A549 (cell line): Measurements from ENCODE around the gene TSPAN33. TPM values are rescaled to one million over a fixed set of nuclear protein-coding genes. Genes with fewer than 3 reads are reported as not detected.

ENCODE experiments used
- ATAC-seq, 2 experiments: fragments of 200-7000 bp in 1 of 2; fragments of >200 bp in 1 of 2; cut with Nextera tagmentation in 1 of 2; cut with Tn5 transposase in 1 of 2; 3 replicates each; pipeline versions ENCODE4 v1.8.0 to v1.9.1; 2018 to 2020; ENCODE audit warnings: mild to moderate bottlenecking in 1 of 2, moderate library complexity in 1 of 2
- CTCF ChIA-PET: fragments of 300-600 bp; sonication (Branson Sonifier 250); formaldehyde crosslinking; extraction: SDS; loops from one replicate; lab custom pipeline; 2021; ENCODE audit warnings: antibody characterized with exemption, inconsistent platforms; lab: Yijun Ruan, JAX
- POLR2A ChIA-PET: fragments of 350-600 bp; formaldehyde crosslinking; extraction: SDS; loops from one replicate; lab custom pipeline; 2021; ENCODE audit warnings: antibody characterized with exemption, inconsistent platforms; lab: Yijun Ruan, JAX
- DNase-seq, 2 experiments: peaks; one replicate each; pipeline versions ENCODE4 v3.0.0 to v3.0.0-alpha.2; 2011 to 2016; ENCODE audit warnings: low read depth in 1 of 2, low spot score in 1 of 2
- FAIRE-seq: peaks from 2 replicates; lab custom pipeline; 2011; peaks lifted over from hg19 to GRCh38; lab: Jason Lieb, UNC
- H3K27ac ChIP-seq, 2 experiments: fragments of >200 bp; sonication (Bioruptor Twin); formaldehyde crosslinking; 3 replicates each; pipeline ENCODE4 v1.5.1; 2016 to 2017
- H3K4me1 ChIP-seq: fragments of >200 bp; sonication (Bioruptor Twin); formaldehyde crosslinking; 3 replicates; pipeline ENCODE4 v1.6.1; 2016
- H3K4me2 ChIP-seq: fragments of >200 bp; sonication (Bioruptor Twin); formaldehyde crosslinking; 3 replicates; pipeline ENCODE4 v1.6.1; 2016
- H3K4me3 ChIP-seq: fragments of >200 bp; sonication (Bioruptor Twin); formaldehyde crosslinking; 3 replicates; pipeline ENCODE4 v1.5.1; 2016
- H3K9me3 ChIP-seq: fragments of >200 bp; sonication (Bioruptor Twin); formaldehyde crosslinking; 3 replicates; pipeline ENCODE4 v1.6.1; 2016
- CEBPB ChIP-seq, 2 experiments: fragments of >200 bp in 1 of 2; sonication (Bioruptor Twin) in 1 of 2; formaldehyde crosslinking in 1 of 2; IDR thresholded peaks; 2 replicates each; pipeline ENCODE4 v1.6.1; 2012 to 2016
- CHD4 ChIP-seq: fragments of 200-600 bp; sonication (generic); IDR thresholded peaks from 2 replicates; pipeline ENCODE4 v1.6.1; 2016; ENCODE audit warnings: antibody characterized with exemption, mild to moderate bottlenecking, borderline replicate concordance
- EHF ChIP-seq: fragments of 250-450 bp; sonication (Bioruptor Pico); IDR thresholded peaks from 2 replicates; pipeline ENCODE4 v1.5.0; 2020; ENCODE audit warnings: mild to moderate bottlenecking
- EP300 ChIP-seq, 2 experiments: fragments of >200 bp; sonication (Bioruptor Twin); formaldehyde crosslinking; IDR thresholded peaks; 2 replicates in 1 of 2; 3 replicates in 1 of 2; pipeline ENCODE4 v1.6.1; 2016 to 2017
- HES2 ChIP-seq: fragments of >200 bp; sonication (Bioruptor Twin); formaldehyde crosslinking; IDR thresholded peaks from 2 replicates; pipeline ENCODE4 v1.6.1; 2016
- JUNB ChIP-seq: fragments of >200 bp; sonication (Bioruptor Twin); formaldehyde crosslinking; IDR thresholded peaks from 2 replicates; pipeline ENCODE4 v1.6.1; 2016
- MAZ ChIP-seq: fragments of 150-350 bp; IDR thresholded peaks from 2 replicates; pipeline ENCODE4 v1.6.1; 2014; ENCODE audit warnings: antibody characterized with exemption, low read depth, low read length, borderline replicate concordance
- POLR2AphosphoS2 ChIP-seq: conservative IDR thresholded peaks from 2 replicates; pipeline ENCODE4 v1.6.1; 2012; ENCODE audit warnings: low read length, improper control_type of control experiment, inconsistent platforms
- RAD21 ChIP-seq, 2 experiments: fragments of >200 bp in 1 of 2; sonication (Bioruptor Twin) in 1 of 2; formaldehyde crosslinking in 1 of 2; IDR thresholded peaks in 1 of 2; conservative IDR thresholded peaks in 1 of 2; 2 replicates in 1 of 2; 3 replicates in 1 of 2; pipeline ENCODE4 v1.6.1; 2012 to 2018; ENCODE audit warnings: inconsistent platforms in 1 of 2
- RCOR1 ChIP-seq: fragments of 150-350 bp; IDR thresholded peaks from 2 replicates; pipeline ENCODE4 v1.6.1; 2014; ENCODE audit warnings: antibody characterized with exemption, low read length, low read depth
- RFX5 ChIP-seq: fragments of 450-650 bp; IDR thresholded peaks from 2 replicates; pipeline ENCODE4 v1.7.1; 2014; ENCODE audit warnings: antibody characterized with exemption, mild to moderate bottlenecking, moderate library complexity
- SMC3 ChIP-seq: fragments of >200 bp; sonication (Bioruptor Twin); formaldehyde crosslinking; IDR thresholded peaks from 3 replicates; pipeline ENCODE4 v1.6.1; 2018; ENCODE audit warnings: inconsistent platforms
- WGBS: methylation state at CpG from one replicate; pipeline ENCODE4 v1.1.6; 2017; ENCODE audit errors: missing lambda C conversion rate; 5-methylcytosine and 5-hydroxymethylcytosine counted together
- polyA plus RNA-seq, 4 experiments: library from polyadenylated mRNA; depleted of rRNA in 3 of 4; stranded (reverse); fragments of >200 nt; fragmentation: RNase III in 1 of 4; extraction: RNeasy Plus Mini Kit Qiagen cat#74134 plus additional on column Dnase treatment in 1 of 4; gene quantifications; 2 replicates in 3 of 4; 3 replicates in 1 of 4; pipeline ENCODE4 v1.2.3, GENCODE V29; 2011 to 2017
- TF ChIP-seq, protein P1 (sequence below): fragments of 450-650 bp; IDR thresholded peaks from 2 replicates; pipeline ENCODE4 v1.6.1; 2014; ENCODE audit warnings: antibody characterized with exemption
- TF ChIP-seq, protein P2 (sequence below): IDR thresholded peaks from 2 replicates; pipeline ENCODE4 v1.6.1; 2012
- TF ChIP-seq, protein P3 (sequence below): fragments of 200-600 bp; sonication (generic); IDR thresholded peaks from 2 replicates; pipeline ENCODE4 v1.6.1; 2016; ENCODE audit warnings: antibody characterized with exemption, mild to moderate bottlenecking, moderate library complexity
- TF ChIP-seq, protein P4 (sequence below): fragments of 250-450 bp; sonication (Bioruptor Pico); IDR thresholded peaks from 2 replicates; pipeline ENCODE4 v1.5.0; 2020; ENCODE audit warnings: low read depth, mild to moderate bottlenecking, moderate library complexity
- TF ChIP-seq, protein P5 (sequence below): fragments of >200 bp; sonication (Bioruptor Twin); formaldehyde crosslinking; IDR thresholded peaks from 3 replicates; pipeline ENCODE4 v1.5.1; 2016

Gene TSPAN33
- polyA plus RNA-seq, 2 of the 4 experiments (the other 2 are of a cell fraction) = 5.0 to 9.1 TPM

- POLR2A ChIA-PET = no interaction called here
These were observed 65.9 kb downstream of the TSPAN33 start for GRCh38 chr7:129210256-129210988.

GRCh38 chr7:129210989-129211312 is 66.4 kb downstream of the TSPAN33 start:
- Histone ChIP-seq H3K4me2 (no peak overlapping the region), H3K4me1 (no peaks in the 10 kb centered on the region)
- peak in 1 of 2 experiments; percentile 6; a peak in 2 of 6 replicates for ATAC-seq
- CTCF ChIA-PET = interaction anchor here (0.6 to 8.3 kb wide), 24 partner anchors 8 to 312 kb away, joined by 3 to 88 read pairs (median 4); partner anchors contain the start of gene SMO
- DNase-seq = no peak
- no peak for TF ChIP-seq MAZ
- no peak for TF ChIP-seq RFX5
- TF ChIP-seq EHF (CRISPR knock-in tag) = no peak
- TF ChIP-seq RCOR1 = no peak
- TF ChIP-seq CEBPB (IDR thresholded peaks at IDR 0.05) = no peak
- no peak for TF ChIP-seq JUNB
- TF ChIP-seq, protein P1, sequence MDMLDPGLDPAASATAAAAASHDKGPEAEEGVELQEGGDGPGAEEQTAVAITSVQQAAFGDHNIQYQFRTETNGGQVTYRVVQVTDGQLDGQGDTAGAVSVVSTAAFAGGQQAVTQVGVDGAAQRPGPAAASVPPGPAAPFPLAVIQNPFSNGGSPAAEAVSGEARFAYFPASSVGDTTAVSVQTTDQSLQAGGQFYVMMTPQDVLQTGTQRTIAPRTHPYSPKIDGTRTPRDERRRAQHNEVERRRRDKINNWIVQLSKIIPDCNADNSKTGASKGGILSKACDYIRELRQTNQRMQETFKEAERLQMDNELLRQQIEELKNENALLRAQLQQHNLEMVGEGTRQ = no peak
- no peak for TF ChIP-seq EP300 (IDR thresholded peaks at IDR 0.05)
- TF ChIP-seq, protein P2, sequence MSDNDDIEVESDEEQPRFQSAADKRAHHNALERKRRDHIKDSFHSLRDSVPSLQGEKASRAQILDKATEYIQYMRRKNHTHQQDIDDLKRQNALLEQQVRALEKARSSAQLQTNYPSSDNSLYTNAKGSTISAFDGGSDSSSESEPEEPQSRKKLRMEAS = no peak
- TF ChIP-seq CHD4 = no peak
- TF ChIP-seq HES2 = no peak
- TF ChIP-seq, protein P3, sequence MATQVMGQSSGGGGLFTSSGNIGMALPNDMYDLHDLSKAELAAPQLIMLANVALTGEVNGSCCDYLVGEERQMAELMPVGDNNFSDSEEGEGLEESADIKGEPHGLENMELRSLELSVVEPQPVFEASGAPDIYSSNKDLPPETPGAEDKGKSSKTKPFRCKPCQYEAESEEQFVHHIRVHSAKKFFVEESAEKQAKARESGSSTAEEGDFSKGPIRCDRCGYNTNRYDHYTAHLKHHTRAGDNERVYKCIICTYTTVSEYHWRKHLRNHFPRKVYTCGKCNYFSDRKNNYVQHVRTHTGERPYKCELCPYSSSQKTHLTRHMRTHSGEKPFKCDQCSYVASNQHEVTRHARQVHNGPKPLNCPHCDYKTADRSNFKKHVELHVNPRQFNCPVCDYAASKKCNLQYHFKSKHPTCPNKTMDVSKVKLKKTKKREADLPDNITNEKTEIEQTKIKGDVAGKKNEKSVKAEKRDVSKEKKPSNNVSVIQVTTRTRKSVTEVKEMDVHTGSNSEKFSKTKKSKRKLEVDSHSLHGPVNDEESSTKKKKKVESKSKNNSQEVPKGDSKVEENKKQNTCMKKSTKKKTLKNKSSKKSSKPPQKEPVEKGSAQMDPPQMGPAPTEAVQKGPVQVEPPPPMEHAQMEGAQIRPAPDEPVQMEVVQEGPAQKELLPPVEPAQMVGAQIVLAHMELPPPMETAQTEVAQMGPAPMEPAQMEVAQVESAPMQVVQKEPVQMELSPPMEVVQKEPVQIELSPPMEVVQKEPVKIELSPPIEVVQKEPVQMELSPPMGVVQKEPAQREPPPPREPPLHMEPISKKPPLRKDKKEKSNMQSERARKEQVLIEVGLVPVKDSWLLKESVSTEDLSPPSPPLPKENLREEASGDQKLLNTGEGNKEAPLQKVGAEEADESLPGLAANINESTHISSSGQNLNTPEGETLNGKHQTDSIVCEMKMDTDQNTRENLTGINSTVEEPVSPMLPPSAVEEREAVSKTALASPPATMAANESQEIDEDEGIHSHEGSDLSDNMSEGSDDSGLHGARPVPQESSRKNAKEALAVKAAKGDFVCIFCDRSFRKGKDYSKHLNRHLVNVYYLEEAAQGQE = no peak
- TF ChIP-seq POLR2AphosphoS2 = no peak
- TF ChIP-seq, protein P4, sequence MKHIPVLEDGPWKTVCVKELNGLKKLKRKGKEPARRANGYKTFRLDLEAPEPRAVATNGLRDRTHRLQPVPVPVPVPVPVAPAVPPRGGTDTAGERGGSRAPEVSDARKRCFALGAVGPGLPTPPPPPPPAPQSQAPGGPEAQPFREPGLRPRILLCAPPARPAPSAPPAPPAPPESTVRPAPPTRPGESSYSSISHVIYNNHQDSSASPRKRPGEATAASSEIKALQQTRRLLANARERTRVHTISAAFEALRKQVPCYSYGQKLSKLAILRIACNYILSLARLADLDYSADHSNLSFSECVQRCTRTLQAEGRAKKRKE = no peak
- TF ChIP-seq, all 56 proteins: peak for 0
- Histone ChIP-seq H3K9me3 (no peaks in the 10 kb centered on the region), H3K4me3 (no peak overlapping the region), H3K27ac (no peak overlapping the region)
- POLR2A ChIA-PET = no interaction called here
- 90% methylated on average over 14 of the region's 14 CpGs for WGBS
- FAIRE-seq = no peak

More at GRCh38 chr7:129210256-129210988, 65.9 kb downstream of the TSPAN33 start:
- Histone ChIP-seq H3K4me1 (no peaks in the 10 kb centered on the region), H3K27ac (no peak overlapping the region), H3K4me2 (no peak overlapping the region), H3K9me3 (no peaks in the 10 kb centered on the region), H3K4me3 (no peak overlapping the region)
- peak; percentile 88 to 95 for ATAC-seq
- DNase-seq = peak; percentile 60 to 84
- no peak for FAIRE-seq
- TF ChIP-seq RAD21 (conservative IDR thresholded peaks at IDR 0.05 in 1 of 2, IDR thresholded peaks at IDR 0.05 in 1 of 2) (peak; percentile 85 to 87), SMC3 (peak; percentile 64)
- TF ChIP-seq, protein P3 = no peak
- TF ChIP-seq, protein P5, sequence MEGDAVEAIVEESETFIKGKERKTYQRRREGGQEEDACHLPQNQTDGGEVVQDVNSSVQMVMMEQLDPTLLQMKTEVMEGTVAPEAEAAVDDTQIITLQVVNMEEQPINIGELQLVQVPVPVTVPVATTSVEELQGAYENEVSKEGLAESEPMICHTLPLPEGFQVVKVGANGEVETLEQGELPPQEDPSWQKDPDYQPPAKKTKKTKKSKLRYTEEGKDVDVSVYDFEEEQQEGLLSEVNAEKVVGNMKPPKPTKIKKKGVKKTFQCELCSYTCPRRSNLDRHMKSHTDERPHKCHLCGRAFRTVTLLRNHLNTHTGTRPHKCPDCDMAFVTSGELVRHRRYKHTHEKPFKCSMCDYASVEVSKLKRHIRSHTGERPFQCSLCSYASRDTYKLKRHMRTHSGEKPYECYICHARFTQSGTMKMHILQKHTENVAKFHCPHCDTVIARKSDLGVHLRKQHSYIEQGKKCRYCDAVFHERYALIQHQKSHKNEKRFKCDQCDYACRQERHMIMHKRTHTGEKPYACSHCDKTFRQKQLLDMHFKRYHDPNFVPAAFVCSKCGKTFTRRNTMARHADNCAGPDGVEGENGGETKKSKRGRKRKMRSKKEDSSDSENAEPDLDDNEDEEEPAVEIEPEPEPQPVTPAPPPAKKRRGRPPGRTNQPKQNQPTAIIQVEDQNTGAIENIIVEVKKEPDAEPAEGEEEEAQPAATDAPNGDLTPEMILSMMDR = peak; percentile 81
- CTCF ChIA-PET = interaction anchor here (0.6 to 8.3 kb wide), 26 partner anchors 8 to 312 kb away, joined by 3 to 88 read pairs (median 4); partner anchors contain the start of gene SMO
- 58% methylated on average over 16 of the region's 16 CpGs for WGBS
